Mesendoderm (in vitro differentiated cells): Measurements from ENCODE around the gene PAWR.

ENCODE experiments used
- DNase-seq: peaks from one replicate; pipeline ENCODE4 v3.0.0; 2013
- H2AK5ac ChIP-seq: 2 replicates; pipeline ENCODE4 v1.6.1; 2013; ENCODE audit warnings: low read length, inconsistent platforms
- H2BK120ac ChIP-seq: 2 replicates; pipeline ENCODE4 v1.6.1; 2013; ENCODE audit warnings: low read depth, mild to moderate bottlenecking, low read length, moderate library complexity, mixed read lengths
- H2BK15ac ChIP-seq: replicated peaks from 2 replicates; pipeline ENCODE4 v1.6.1; 2013; ENCODE audit warnings: low read depth, mild to moderate bottlenecking, moderate library complexity
- H2BK5ac ChIP-seq: 2 replicates; pipeline ENCODE4 v1.6.1; 2013; ENCODE audit warnings: low read length, inconsistent platforms
- H3K18ac ChIP-seq: 2 replicates; pipeline ENCODE4 v1.6.1; 2013; ENCODE audit warnings: mild to moderate bottlenecking, low read length, mixed read lengths
- H3K23ac ChIP-seq: one replicate; pipeline ENCODE4 v1.6.1; 2013; ENCODE audit warnings: low read length
- H3K27ac ChIP-seq: 2 replicates; pipeline ENCODE4 v1.5.1; 2013; ENCODE audit warnings: low read depth, mild to moderate bottlenecking, inconsistent platforms, low read length, moderate library complexity
- H3K27me3 ChIP-seq: 2 replicates; pipeline ENCODE4 v1.6.1; 2013; ENCODE audit warnings: low read length, control low read depth, mild to moderate bottlenecking, inconsistent platforms; ENCODE audit not compliant: insufficient read depth, poor library complexity
- H3K36me3 ChIP-seq: 2 replicates; pipeline ENCODE4 v1.6.1; 2013; ENCODE audit warnings: low read length, inconsistent platforms; ENCODE audit not compliant: control insufficient read depth, insufficient read depth
- H3K4ac ChIP-seq: one replicate; pipeline ENCODE4 v1.6.1; 2013; ENCODE audit warnings: low read depth, mild to moderate bottlenecking, low read length, moderate library complexity
- H3K4me1 ChIP-seq: 2 replicates; pipeline ENCODE4 v1.6.1; 2013; ENCODE audit warnings: low read depth, low read length, inconsistent platforms; ENCODE audit not compliant: control insufficient read depth
- H3K4me2 ChIP-seq: 2 replicates; pipeline ENCODE4 v1.6.1; 2013; ENCODE audit warnings: low read length
- H3K4me3 ChIP-seq: 2 replicates; pipeline ENCODE4 v1.5.1; 2013; ENCODE audit warnings: mild to moderate bottlenecking, low read length
- H3K56ac ChIP-seq: one replicate; pipeline ENCODE4 v1.6.1; 2013; ENCODE audit warnings: low read length
- H3K79me1 ChIP-seq: 2 replicates; pipeline ENCODE4 v1.6.1; 2013; ENCODE audit warnings: low read length, inconsistent platforms
- H3K79me2 ChIP-seq: 2 replicates; pipeline ENCODE4 v1.6.1; 2013; ENCODE audit warnings: mild to moderate bottlenecking, low read length; ENCODE audit not compliant: control insufficient read depth, insufficient read depth
- H3K9ac ChIP-seq: 2 replicates; pipeline ENCODE4 v1.6.1; 2013; ENCODE audit warnings: low read length, inconsistent platforms
- H4K5ac ChIP-seq: one replicate; pipeline ENCODE4 v1.6.1; 2013; ENCODE audit warnings: low read length
- H4K8ac ChIP-seq: one replicate; pipeline ENCODE4 v1.6.1; 2013; ENCODE audit warnings: low read depth, mild to moderate bottlenecking, control low read depth, low read length, moderate library complexity
- WGBS: extraction: QIAGEN DNeasy Blood & Tissue Kit; methylation state at CpG from one replicate; pipeline ENCODE4 v1.1.7; 2013; ENCODE audit warnings: low lambda C conversion rate, missing lambda C conversion rate; ENCODE audit not compliant: insufficient coverage; ENCODE audit errors: extremely low coverage; 5-methylcytosine and 5-hydroxymethylcytosine counted together

PAWR gene

DNA sequence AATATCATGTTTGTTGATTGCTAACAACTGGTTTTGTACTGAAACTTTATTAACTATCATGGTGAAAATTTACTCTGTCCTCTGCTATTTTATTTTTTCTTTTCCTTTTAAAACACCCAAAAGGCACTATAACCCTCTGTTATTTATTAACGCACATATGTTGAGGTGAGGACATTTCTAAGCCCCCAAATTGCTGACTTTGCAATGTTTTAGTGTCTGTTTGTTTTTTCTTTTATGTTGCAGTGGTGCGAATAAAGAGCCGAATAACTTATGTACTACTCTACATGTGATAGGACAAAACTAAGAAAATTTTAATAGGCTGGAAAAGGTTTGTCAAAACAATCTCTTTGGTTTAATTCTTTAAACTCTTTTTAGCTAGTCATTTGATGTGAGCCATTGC lies 24.5 kb upstream of the PAWR start:
- no peak overlapping the region for H4K8ac ChIP-seq
- no peak overlapping the region for H3K18ac ChIP-seq
- H3K4ac ChIP-seq: no peak overlapping the region
- no peak overlapping the region for H3K27ac ChIP-seq
- WGBS: no CpG with 5 or more reads among the region's 3 CpGs
- no peak overlapping the region for H2BK15ac ChIP-seq
- no peak overlapping the region for H4K5ac ChIP-seq
- H2BK120ac ChIP-seq: no peak overlapping the region
- no peaks in the 10 kb centered on the region for H3K79me1 ChIP-seq
- no peak overlapping the region for H3K4me3 ChIP-seq
- H3K4me1 ChIP-seq: no peaks in the 10 kb centered on the region
- H3K4me2 ChIP-seq: no peak overlapping the region
- no peak overlapping the region for H3K56ac ChIP-seq
- DNase-seq: no peak
- no peak overlapping the region for H2AK5ac ChIP-seq
- H3K23ac ChIP-seq: no peak overlapping the region
- no peaks in the 10 kb centered on the region for H3K36me3 ChIP-seq
- no peak overlapping the region for H3K9ac ChIP-seq
- H3K27me3 ChIP-seq: no peaks in the 10 kb centered on the region
- H3K79me2 ChIP-seq: no peaks in the 10 kb centered on the region
- H2BK5ac ChIP-seq: no peak overlapping the region

DNA sequence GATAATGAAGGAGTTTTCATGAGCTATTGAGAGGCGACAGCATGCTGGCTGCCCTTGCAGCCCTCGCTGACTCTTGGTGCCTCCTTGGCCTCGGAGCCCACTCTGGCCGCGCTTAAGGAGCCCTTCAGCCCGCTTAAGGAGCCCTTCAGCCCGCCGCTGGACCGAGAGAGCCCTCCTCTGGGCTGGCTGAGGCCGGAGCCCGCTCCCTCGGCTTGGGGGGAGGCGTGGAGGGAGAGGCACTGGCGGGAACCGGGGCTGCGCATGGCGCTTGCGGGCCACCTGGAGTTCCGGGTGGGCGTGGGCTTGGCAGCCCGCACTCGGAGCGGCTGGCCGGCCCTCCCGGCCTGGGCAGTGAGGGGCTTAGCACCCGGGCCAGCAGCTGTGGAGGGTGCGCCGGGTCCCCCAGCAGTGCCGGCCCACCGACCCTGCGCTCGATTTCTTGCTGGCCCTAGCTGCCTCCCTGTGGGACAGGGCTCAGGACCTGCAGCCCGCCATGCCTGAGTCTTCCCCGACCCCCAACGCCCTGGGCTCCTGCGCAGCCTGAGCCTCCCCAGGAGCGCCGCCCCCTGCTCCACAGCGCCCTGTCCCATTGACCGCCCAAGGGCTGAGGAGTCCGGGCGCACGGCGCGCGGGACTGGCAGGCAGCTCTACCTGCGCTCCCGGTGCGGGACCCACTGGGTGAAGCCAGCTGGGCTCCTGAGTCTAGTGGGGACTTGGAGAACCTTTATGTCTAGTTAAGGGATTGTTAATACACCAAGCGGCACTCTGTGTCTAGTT lies 20.1 kb upstream of the PAWR start:
- no peak overlapping the region for H4K8ac ChIP-seq
- H3K4me1 ChIP-seq: no peaks in the 10 kb centered on the region
- no peak overlapping the region for H3K27ac ChIP-seq
- H3K4me2 ChIP-seq: no peak overlapping the region
- H3K4me3 ChIP-seq: no peak overlapping the region
- H3K27me3 ChIP-seq: no peaks in the 10 kb centered on the region
- no peak overlapping the region for H3K4ac ChIP-seq
- no peak overlapping the region for H3K9ac ChIP-seq
- H3K79me1 ChIP-seq: no peaks in the 10 kb centered on the region
- no peak overlapping the region for H3K18ac ChIP-seq
- H2BK5ac ChIP-seq: no peak overlapping the region
- no peak overlapping the region for H3K23ac ChIP-seq
- no peak overlapping the region for H4K5ac ChIP-seq
- no peak for DNase-seq
- H3K36me3 ChIP-seq: no peaks in the 10 kb centered on the region
- H2BK15ac ChIP-seq: no peak overlapping the region
- no peak overlapping the region for H2AK5ac ChIP-seq
- no CpG with 5 or more reads among the region's 50 CpGs for WGBS
- H3K79me2 ChIP-seq: no peaks in the 10 kb centered on the region
- H3K56ac ChIP-seq: no peak overlapping the region
- H2BK120ac ChIP-seq: no peak overlapping the region

DNA sequence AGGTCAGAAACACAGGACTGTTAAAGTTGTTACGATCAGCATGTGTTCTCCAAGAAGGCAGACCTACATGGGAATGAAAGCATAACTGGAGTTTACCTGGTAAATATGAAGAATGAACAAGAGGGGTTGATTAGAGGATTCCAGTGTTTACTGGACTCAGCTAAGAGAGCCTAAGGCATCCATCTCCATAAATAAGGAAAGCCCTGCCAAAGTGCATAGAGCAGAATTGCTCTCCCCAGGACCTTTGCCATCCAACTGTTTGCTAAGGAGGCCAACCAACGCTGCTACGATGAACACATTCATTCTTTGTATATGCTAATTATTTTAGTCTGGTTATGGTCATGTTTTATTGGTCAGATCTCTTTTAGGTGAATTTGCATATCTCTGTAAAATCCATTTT lies 17.1 kb upstream of the PAWR start:
- H3K18ac ChIP-seq: no peak overlapping the region
- no peaks in the 10 kb centered on the region for H3K4me1 ChIP-seq
- H2BK5ac ChIP-seq: no peak overlapping the region
- H3K4ac ChIP-seq: no peak overlapping the region
- H3K23ac ChIP-seq: no peak overlapping the region
- H3K36me3 ChIP-seq: no peaks in the 10 kb centered on the region
- no peak overlapping the region for H3K56ac ChIP-seq
- no peak overlapping the region for H3K27ac ChIP-seq
- WGBS: no CpG with 5 or more reads among the region's 3 CpGs
- H4K8ac ChIP-seq: no peak overlapping the region
- DNase-seq: no peak
- no peaks in the 10 kb centered on the region for H3K79me1 ChIP-seq
- no peak overlapping the region for H4K5ac ChIP-seq
- H2AK5ac ChIP-seq: no peak overlapping the region
- no peak overlapping the region for H2BK120ac ChIP-seq
- no peak overlapping the region for H3K9ac ChIP-seq
- no peak overlapping the region for H3K4me2 ChIP-seq
- H3K79me2 ChIP-seq: no peaks in the 10 kb centered on the region
- H2BK15ac ChIP-seq: no peak overlapping the region
- H3K4me3 ChIP-seq: no peak overlapping the region
- no peaks in the 10 kb centered on the region for H3K27me3 ChIP-seq

DNA sequence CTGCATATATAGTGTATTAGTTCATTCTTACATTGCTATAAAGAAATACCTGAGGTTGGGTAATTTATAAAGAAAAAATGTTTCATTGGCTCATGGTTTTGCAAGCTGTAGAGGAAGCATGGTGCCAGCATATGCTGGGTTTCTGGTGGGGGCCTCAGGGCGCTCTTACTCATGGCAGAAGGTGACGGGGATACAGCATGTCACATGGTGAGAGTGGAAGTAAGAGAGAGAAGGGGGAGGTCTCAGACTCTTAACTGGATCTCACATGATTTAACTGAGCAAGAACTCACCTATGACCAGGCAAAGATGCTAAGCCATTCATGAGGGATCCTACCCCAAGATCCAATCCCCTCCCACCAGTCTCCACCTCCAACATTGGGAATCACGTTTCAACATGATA lies 15.9 kb upstream of the PAWR start:
- Histone ChIP-seq H3K18ac (no peak overlapping the region), H3K4ac (no peak overlapping the region), H4K8ac (no peak overlapping the region), H3K36me3 (no peaks in the 10 kb centered on the region), H3K4me3 (no peak overlapping the region), H2AK5ac (no peak overlapping the region), H3K23ac (no peak overlapping the region), H2BK15ac (no peak overlapping the region), H4K5ac (no peak overlapping the region), H2BK5ac (no peak overlapping the region), H3K9ac (no peak overlapping the region), H3K56ac (no peak overlapping the region), H3K79me1 (no peaks in the 10 kb centered on the region), H3K4me2 (no peak overlapping the region), H3K27ac (no peak overlapping the region), H3K79me2 (no peaks in the 10 kb centered on the region), H3K27me3 (no peaks in the 10 kb centered on the region), H3K4me1 (no peaks in the 10 kb centered on the region), H2BK120ac (no peak overlapping the region)
- WGBS: no CpG with 5 or more reads among the region's 3 CpGs
- DNase-seq: no peak

GRCh38 chr12:79706156-79706555 lies 15.4 kb upstream of the PAWR start:
- H3K79me1 ChIP-seq: no peaks in the 10 kb centered on the region
- no peak overlapping the region for H2BK120ac ChIP-seq
- no peaks in the 10 kb centered on the region for H3K36me3 ChIP-seq
- no peak overlapping the region for H3K4ac ChIP-seq
- no peaks in the 10 kb centered on the region for H3K79me2 ChIP-seq
- H3K56ac ChIP-seq: no peak overlapping the region
- H4K8ac ChIP-seq: no peak overlapping the region
- no peaks in the 10 kb centered on the region for H3K4me1 ChIP-seq
- DNase-seq: no peak
- H4K5ac ChIP-seq: no peak overlapping the region
- H3K27ac ChIP-seq: no peak overlapping the region
- no peak overlapping the region for H3K9ac ChIP-seq
- no peak overlapping the region for H3K18ac ChIP-seq
- no peaks in the 10 kb centered on the region for H3K27me3 ChIP-seq
- H2AK5ac ChIP-seq: no peak overlapping the region
- H3K4me3 ChIP-seq: no peak overlapping the region
- H3K23ac ChIP-seq: no peak overlapping the region
- no peak overlapping the region for H3K4me2 ChIP-seq
- H2BK15ac ChIP-seq: no peak overlapping the region
- H2BK5ac ChIP-seq: no peak overlapping the region

- H3K4me3 ChIP-seq: no peak overlapping the region
- no peak overlapping the region for H2BK5ac ChIP-seq
- DNase-seq: no peak
- H3K23ac ChIP-seq: no peak overlapping the region
- no peaks in the 10 kb centered on the region for H3K79me1 ChIP-seq
- no peaks in the 10 kb centered on the region for H3K4me1 ChIP-seq
- no peak overlapping the region for H4K5ac ChIP-seq
- no peaks in the 10 kb centered on the region for H3K27me3 ChIP-seq
- H3K36me3 ChIP-seq: no peaks in the 10 kb centered on the region
- H2AK5ac ChIP-seq: no peak overlapping the region
- H4K8ac ChIP-seq: no peak overlapping the region
- H2BK15ac ChIP-seq: no peak overlapping the region
- no peaks in the 10 kb centered on the region for H3K79me2 ChIP-seq
- H3K4ac ChIP-seq: no peak overlapping the region
- no peak overlapping the region for H3K56ac ChIP-seq
- H3K18ac ChIP-seq: no peak overlapping the region
- no peak overlapping the region for H2BK120ac ChIP-seq
- no peak overlapping the region for H3K4me2 ChIP-seq
- WGBS: no CpG with 5 or more reads among the region's 3 CpGs
- no peak overlapping the region for H3K9ac ChIP-seq
- H3K27ac ChIP-seq: no peak overlapping the region
Observed at GRCh38 chr12:79698966-79699365, 8.2 kb upstream of the PAWR start.
